Effector CD4-positive, alpha-beta T cell (primary cell): ENCODE measurements around the gene GTPBP2.
"Not testable (repeated sequence)": the region's sequence is repeated elsewhere in the genome, so short reads cannot be mapped to it uniquely, and the experiment has no call there.

ENCODE experiments used
- DNase-seq: peaks from one replicate; pipeline ENCODE4 v3.0.0-alpha.2; 2020

GTPBP2 gene

DNA sequence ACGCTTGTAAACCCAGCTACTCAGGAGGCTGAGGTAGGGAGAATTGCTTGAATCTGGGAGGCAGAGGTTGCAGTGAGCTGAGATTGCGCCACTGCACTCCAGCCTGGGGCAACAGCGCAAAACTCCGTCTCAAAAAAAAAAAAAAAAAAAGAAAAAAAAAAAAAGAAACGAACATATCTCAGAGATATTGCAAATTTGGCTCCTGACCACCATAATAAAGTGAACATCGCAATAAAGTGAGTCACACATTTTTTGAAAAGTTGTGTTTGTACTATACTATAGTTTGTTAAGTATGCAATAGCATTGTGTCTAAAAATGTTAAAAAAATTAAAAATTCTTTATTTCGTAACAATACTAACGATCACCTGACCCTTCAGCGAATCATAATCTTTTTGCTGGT, 29.1 kb upstream of the GTPBP2 start:
- DNase-seq, result no peak

- DNase-seq, result no peak
Observed at GRCh38 chr6:43657221-43657802, 28.2 kb upstream of the GTPBP2 start.

GRCh38 chr6:43652822-43653221, 23.8 kb upstream of the GTPBP2 start:
- not testable (repeated sequence) for DNase-seq

GRCh38 chr6:43648248-43648647, 19.2 kb upstream of the GTPBP2 start:
- DNase-seq, result no peak

DNA sequence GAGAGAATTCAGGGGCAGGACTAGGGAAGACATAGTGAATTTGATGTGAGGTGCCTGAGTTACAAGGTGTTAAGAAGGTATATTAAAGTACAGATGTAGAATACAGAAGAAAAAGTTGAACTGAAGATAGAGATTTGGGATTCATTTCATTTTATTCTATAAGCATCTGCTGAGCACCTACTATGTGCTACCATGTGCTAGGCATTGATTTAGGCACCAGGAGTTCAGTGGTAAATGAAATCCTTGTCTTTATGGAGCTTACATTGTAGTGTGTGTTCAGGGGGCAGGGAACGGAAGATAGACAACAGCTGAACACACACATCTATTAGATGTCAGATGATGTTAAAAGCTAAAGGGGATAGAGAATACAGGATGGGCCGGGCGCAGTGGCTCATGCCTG, 18.5 kb upstream of the GTPBP2 start:
- DNase-seq, result no peak

DNA sequence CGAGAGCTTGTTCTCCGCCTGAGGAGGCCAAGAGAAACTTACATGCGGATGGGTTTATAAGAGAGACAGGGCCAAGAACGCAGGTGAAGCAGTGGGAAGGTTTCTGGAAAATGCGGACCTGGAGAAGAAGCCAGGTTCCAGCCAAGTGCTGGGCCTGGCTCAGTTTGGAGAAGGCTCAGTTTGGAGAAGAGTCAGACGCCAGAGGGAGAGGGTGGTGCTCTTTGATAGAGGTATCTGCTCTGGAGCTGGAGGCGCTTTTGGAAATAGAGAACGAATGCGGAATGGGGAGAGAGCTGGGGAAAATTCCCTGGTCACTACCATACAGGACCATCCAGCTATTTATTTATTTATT, 16.5 kb upstream of the GTPBP2 start:
- no peak for DNase-seq

DNA sequence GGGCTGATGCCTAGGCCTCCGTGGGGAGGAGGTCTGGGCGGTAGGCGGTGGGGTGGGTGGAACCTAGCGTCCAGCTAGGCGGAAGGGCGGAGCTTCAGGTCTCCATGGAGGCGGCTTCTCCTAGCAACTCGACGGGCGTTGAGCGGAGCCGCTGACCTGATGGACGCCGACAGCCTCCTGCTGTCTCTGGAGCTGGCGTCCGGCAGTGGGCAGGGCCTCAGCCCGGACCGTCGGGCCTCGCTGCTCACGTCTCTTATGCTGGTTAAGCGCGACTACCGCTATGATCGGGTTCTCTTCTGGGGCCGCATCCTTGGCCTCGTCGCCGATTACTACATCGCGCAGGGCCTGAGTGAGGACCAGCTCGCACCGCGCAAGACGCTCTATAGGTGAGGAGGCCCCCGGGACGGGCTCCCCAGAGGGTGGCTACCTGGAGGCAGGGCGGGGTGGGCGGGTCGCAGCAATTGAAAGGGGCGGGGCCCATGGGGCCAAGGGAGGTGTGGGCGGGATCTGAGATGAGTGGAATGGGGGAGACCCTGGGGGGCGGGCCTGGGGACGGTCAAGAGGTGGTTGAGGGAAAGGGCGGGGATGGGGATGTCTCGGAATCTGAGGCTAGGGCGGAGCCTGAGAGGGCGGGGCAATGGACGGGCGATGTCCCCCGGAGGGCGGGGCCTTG, 16.0 kb upstream of the GTPBP2 start, which contains the start of gene RSPH9:
Gene RSPH9, plus strand, starts transcription at position 97 of the 673 bp plus-strand sequence. Its CDS starts 63 bp downstream, at position 160.
- peak; percentile 53 for DNase-seq

DNA sequence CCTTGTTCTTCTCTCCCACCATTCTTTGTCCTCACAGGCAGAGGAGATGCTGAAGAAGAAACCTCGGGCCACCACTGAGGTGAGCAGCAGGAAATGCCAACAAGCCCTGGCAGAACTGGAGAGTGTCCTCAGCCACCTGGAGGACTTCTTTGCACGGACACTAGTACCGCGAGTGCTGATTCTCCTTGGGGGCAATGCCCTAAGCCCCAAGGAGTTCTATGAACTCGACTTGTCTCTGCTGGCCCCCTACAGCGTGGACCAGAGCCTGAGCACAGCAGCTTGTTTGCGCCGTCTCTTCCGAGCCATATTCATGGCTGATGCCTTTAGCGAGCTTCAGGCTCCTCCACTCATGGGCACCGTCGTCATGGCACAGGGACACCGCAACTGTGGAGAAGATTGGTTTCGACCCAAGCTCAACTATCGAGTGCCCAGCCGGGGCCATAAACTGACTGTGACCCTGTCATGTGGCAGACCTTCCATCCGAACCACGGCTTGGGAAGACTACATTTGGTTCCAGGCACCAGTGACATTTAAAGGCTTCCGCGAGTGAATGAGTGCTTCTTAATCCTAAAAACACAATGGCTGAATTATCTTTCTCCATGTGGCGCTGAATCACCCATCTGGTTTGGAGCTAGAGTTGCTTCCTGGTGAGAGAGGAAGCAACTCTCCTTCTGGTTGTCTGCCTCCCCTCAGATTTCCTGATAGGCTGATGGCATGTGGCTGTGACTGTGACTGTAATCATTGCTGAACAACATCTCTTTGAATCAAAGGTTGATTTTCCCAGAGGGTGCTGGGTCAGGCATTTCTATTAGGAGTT, 11.1 kb upstream of the GTPBP2 start:
- no peak for DNase-seq

DNA sequence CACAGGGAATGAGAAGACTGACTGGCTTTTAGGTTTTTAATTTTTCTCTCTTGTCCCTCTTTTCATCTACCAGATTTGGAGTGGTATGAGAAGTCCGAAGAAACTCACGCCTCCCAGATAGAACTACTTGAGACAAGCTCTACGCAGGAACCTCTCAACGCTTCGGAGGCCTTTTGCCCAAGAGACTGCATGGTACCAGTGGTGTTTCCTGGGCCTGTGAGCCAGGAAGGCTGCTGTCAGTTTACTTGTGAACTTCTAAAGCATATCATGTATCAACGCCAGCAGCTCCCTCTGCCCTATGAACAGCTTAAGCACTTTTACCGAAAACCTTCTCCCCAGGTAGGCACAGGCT, 7.2 kb upstream of the GTPBP2 start:
- DNase-seq, result no peak

DNA sequence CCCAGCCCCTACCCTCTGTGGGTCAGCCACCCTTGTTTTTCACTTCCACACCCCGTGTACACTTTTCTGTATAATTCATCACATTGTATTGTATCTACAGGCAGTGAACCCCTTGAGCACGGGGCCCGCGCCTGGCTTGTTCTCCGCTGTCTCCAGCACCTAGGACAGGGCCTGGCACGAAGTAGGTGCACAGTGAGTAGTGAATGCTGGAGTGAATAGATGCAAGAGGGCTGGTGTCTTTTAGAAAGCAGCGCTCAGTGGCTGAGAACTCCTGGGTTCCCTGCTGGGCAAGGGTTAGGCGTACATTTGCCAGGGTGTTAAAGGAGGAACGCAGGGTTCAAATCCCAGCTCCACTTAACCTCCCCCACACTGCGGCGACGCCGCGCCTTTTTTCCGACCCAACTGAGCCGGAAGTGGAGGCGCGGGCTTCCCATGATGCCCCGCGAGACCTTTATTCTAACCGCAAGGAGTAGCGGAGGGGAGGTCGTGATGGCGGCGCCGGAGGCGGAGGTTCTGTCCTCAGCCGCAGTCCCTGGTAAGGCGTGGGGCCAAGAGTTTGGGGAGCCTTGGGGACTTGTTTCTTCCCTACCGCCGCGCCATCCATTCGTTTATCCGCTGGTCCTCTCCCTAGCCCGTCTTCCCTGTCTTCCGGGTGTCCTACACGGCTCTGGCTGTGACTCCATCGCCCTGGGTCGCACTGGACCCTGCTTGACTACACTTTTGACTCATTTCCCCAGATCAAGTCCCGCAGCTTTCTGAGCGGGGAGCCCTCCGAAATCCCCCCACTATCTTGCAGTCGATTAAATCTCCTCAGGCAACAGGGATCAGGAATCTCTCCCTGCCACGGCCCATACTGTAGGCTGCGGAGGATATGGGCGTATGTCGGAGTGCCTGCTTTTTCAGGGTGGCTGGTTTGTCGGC, 6.6 kb upstream of the GTPBP2 start, which contains the start of gene MAD2L1BP:
Gene MAD2L1BP, plus strand, starts transcription at position 454 of the 921 bp plus-strand sequence. Its CDS starts 36 bp downstream, at position 490.
- DNase-seq, result peak; percentile 81

- DNase-seq, result no peak
Observed at GRCh38 chr6:43634702-43635303, 5.7 kb upstream of the GTPBP2 start.

DNA sequence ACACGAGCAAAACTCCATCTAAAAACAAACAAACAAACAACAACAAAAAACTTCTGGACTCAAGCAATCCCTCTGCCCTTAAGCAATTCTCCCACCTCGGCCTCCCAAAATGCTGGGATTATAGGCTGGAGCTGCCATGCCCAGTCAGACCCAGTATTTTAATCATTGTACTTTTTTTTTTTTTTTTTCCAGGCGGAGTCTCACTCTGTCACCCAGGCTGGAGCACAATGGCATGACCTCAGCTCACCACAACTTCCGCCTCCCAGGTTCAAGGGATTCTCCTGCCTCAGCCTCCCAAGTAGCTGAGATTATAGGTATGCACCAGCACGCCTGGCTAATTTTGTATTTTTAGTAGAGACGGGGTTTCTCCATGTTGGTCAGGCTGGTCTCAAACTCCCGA, 3.9 kb upstream of the GTPBP2 start:
- not testable (repeated sequence) for DNase-seq

GRCh38 chr6:43630980-43631619, 2.0 kb upstream of the GTPBP2 start:
- no peak for DNase-seq

- DNase-seq, result peak; percentile 79
Observed at GRCh38 chr6:43629505-43630300, 639 bp upstream of the GTPBP2 start.

DNA sequence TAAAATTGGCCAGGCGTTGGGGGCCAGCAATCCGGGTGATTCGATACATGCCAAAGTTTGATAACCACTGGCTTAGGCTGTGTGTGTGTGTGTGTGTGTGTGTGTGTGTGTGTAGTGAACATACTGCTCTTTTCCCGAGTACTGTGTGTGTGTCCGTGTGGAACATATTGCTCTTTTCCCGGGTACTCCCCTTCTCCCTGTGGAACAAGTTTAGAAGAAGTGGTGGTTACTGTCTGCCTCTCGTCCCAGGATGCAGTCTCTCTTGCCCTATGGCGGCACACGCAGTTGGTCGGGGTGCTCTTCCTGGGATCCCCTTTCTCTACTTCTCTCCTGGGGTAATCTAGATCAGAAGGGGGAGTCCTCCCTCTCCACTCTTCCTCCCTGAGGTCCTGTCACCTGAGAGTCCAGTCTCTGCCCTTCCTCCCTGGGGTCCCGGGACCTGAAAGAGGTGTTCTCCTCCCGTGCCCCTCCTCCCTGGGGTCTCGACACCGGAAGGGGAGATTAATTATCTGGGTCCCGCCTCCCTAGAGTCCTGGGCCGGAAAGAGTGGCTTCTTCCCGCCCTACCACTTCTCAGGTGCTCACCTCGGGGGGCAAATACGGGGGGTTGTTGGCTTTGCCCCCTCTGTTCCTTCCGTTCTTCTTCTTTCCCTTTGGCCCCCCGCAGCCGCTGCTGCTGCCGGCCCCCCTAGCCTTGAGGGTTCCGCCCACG, 516 bp downstream of the GTPBP2 start:
- DNase-seq, result peak; percentile 33

DNA sequence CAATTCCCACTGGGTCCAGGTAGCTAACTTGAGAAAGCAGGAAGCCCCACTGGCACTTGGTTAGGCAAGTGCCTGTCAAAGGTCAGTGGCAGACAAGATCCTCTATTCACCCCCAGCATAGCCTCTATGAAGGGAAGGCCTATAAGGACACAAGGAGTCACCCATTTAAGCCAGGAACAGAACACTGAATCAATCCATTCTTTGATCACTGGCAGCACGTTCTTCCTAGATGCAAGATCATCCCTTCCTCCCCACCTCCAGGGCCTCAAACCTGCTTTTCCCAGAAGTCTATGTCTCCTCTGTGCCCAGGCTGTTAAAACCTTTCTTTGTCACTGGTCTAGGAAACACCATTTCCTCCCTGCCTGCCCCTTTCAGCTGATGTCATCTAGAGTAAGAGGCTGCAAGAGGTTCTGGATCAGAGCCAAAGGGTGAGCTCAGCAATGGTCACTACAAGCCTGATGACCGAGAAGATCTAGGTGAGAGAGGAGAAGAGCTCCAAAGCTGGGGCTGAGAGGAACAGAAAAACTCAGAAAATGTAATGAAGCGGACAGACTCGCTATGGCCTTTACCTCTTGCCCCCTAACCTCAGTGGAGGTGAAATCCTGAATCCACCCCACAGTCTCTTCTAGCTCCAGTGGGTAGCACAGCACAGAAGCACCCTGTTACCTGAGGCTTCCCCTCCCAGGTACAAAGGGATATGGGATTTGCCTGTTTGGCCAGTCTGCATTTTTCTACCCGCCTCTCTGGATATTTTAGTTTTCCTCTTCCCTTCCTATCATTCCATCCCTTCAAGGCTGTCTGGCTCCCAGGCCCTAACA, 1.8 kb downstream of the GTPBP2 start:
- DNase-seq, result no peak

DNA sequence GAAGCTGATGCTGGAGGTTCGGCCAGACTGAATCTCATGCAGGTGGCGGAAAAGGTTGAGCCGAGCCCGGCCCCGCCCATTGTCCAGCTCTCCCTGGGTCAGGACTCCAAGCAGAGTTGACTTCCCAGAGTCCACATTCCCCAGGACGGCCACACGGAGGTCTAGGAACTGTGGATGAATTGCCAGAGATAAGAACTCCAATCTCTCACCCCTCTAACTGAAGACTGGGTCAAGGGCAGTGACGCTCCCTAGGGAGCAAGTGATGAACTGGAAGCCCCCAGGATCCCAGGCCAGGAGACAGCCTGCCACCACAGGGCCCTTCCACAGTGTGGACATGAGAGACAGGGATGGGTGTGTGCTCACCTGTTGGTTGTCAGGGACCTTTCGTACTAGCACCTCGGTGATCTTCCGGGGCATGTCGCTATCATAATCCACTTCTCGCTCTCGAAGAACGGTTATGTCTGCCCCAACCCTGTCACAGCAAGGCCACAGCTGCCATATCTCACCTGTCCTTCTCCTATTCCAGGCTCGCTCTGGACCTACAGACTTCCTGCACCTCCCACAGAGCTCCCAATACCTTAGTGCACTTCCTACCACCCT, 3.6 kb downstream of the GTPBP2 start:
- DNase-seq, result no peak

GRCh38 chr6:43624786-43625288, 4.2 kb downstream of the GTPBP2 start:
- DNase-seq, result no peak
